ENCODE measurements around the gene SLC18A3. TPM values are rescaled to one million over a fixed set of nuclear protein-coding genes. Genes with fewer than 3 reads are reported as not detected.

Gene SLC18A3
- polyA plus RNA-seq, 1 of the 3 experiments (the other 2 are of a cell fraction): 1.7 TPM

DNA sequence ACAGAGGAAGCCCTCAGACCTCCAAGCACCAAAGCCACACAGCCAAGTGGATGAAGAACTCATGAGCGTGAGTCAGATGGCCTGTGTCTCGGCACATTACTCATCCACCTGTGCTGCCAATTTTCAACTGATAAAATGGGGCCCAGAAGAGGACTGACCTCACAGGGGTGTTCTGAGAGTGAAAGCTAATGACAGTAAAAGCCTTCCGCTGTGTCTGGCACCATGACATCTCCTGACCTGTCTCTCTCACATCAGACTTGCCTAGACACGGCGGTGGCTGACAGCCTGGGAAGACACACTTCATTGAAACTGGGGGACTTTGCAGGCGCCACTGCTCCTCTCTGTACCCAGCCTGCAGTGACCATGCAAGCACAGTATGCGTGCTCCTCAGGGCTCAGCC, 8.3 kb upstream of the SLC18A3 start:
- Histone ChIP-seq H3K36me3 (replicated peaks in 1 of 2; ENCODE audit: control insufficient read depth in 1 of 2, insufficient read depth in 2 of 2, low read length in 1 of 2) (no peaks in the 10 kb centered on the region), H3K9ac (no peak overlapping the region), H2AFZ (ENCODE audit: low read depth) (no peak overlapping the region), H3F3A (replicated peaks; ENCODE audit: insufficient read depth) (no peaks in the 10 kb centered on the region), H3K4me1 (ENCODE audit: control insufficient read depth in 1 of 2, insufficient read depth in 2 of 2, low read depth in 1 of 2, low read length in 1 of 2) (peaks cover 0 to 29% of the 10 kb centered on the region in 2 experiments; a peak in 1 of 4 replicates), H3K4me2 (no peak overlapping the region), H3K9me2 (no peaks in the 10 kb centered on the region), H3K27ac (ENCODE audit: low read depth in 2 of 2, low read length in 1 of 2) (no peak overlapping the region), H3K79me2 (ENCODE audit: insufficient read depth) (no peaks in the 10 kb centered on the region), H4K20me1 (ENCODE audit: insufficient read depth) (no peaks in the 10 kb centered on the region), H3K27me3 (ENCODE audit: insufficient read depth) (no peaks in the 10 kb centered on the region), H3K9me3 (no peaks in the 10 kb centered on the region), H3K4me3 (ENCODE audit: low read depth in 2 of 2, low read length in 1 of 2) (no peak overlapping the region)
- CTCF ChIA-PET: interaction anchor here (2.4 kb wide), 1 partner anchor 9 kb away, joined by 15 read pairs; no protein-coding TSS in a partner anchor
- POLR2A ChIA-PET: no interaction called here
- WGBS (ENCODE audit: low lambda C conversion rate): 78% methylated on average over 3 of the region's 7 CpGs
- TF ChIP-seq FOSL2 (IDR thresholded peaks at IDR 0.05; ENCODE audit: borderline replicate concordance, low read depth): peak; percentile 30; the same call in 1 of the 2 replicates
- no peak for TF ChIP-seq MEF2A (IDR thresholded peaks at IDR 0.05; ENCODE audit: borderline replicate concordance, low read depth)
- no peak for DNase-seq

- 77% methylated on average over 2 of the region's 2 CpGs for WGBS (ENCODE audit: low lambda C conversion rate)
- CTCF ChIA-PET: interaction anchor here (0.6 to 2.4 kb wide), 4 partner anchors 7 to 300 kb away, joined by 3 to 15 read pairs (median 3); no protein-coding TSS in a partner anchor
- no peak overlapping the region for H3K27ac ChIP-seq (ENCODE audit: low read depth in 2 of 2, low read length in 1 of 2)
These were observed 7.6 kb upstream of the SLC18A3 start for GRCh38 chr10:49602380-49603023.

DNA sequence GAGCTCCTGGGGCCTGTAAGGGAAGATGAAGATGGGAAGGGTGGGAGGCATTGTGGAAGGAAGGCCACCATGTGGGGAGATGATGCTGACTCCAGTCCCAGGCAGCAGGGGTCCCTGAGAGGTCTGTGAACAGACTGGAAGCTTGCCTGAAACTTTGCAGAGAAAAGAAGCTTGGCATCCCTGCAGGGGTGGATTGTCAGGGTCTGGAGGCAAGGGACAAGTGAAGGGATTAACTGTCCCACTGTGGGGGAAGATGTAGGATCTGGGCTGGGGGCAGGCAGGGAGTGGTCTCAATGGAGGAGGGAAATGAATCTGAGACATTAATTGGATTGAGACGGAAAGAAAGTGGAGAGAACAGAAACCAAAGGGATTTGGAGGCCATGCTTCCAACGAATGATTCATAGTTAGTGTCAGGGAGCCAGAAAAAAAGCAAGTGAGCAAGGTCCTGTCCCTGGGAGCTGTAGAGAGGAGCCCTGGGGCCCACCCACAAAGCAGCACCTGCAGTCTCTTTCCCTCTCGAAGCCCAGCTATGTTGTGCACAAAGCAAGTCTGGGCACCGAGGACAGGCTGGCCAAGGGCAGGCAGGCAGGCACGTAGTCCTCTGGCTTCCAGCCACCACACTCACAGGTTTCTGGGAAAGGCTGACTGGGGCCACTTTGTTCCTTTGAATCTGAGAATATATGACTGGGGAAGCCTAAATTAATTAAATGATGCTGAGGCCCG, 4.7 kb upstream of the SLC18A3 start:
- no peak for TF ChIP-seq TAF1 (IDR thresholded peaks at IDR 0.05; ENCODE audit: borderline replicate concordance, low read depth, low read length)
- TF ChIP-seq ZBTB33 (IDR thresholded peaks at IDR 0.05; ENCODE audit: borderline replicate concordance, low read depth): no peak
- no peak for TF ChIP-seq FOXM1 (IDR thresholded peaks at IDR 0.05; ENCODE audit: low read depth)
- TF ChIP-seq RFX5 (IDR thresholded peaks at IDR 0.05; ENCODE audit: low read length): no peak
- 0 out of 2 replicates have a peak, but pooled peaks have one; percentile 30 for TF ChIP-seq FOXJ3 (CRISPR knock-in tag; IDR thresholded peaks at IDR 0.05)
- no peak for TF ChIP-seq PBX3 (IDR thresholded peaks at IDR 0.05)
- no peak overlapping the region for H3K9ac ChIP-seq
- no peaks in the 10 kb centered on the region for H3F3A ChIP-seq (replicated peaks; ENCODE audit: insufficient read depth)
- H3K27ac ChIP-seq (ENCODE audit: low read depth in 2 of 2, low read length in 1 of 2): peak overlapping the region in 1 of 2 experiments; percentile 78; a peak in 2 of 4 replicates
- no peaks in the 10 kb centered on the region for H4K20me1 ChIP-seq (ENCODE audit: insufficient read depth)
- no peaks in the 10 kb centered on the region for H3K9me3 ChIP-seq
- H3K4me3 ChIP-seq (ENCODE audit: low read depth in 2 of 2, low read length in 1 of 2): no peak overlapping the region
- CTCF ChIA-PET: interaction anchor here (0.8 to 6.2 kb wide), 5 partner anchors 10 to 48 kb away, joined by 3 to 36 read pairs (median 3); no protein-coding TSS in a partner anchor
- 0 out of 2 replicates have a peak overlapping the region, but pooled peaks have one; percentile 40 for H3K4me2 ChIP-seq
- H3K36me3 ChIP-seq (replicated peaks in 1 of 2; ENCODE audit: control insufficient read depth in 1 of 2, insufficient read depth in 2 of 2, low read length in 1 of 2): no peaks in the 10 kb centered on the region
- no peaks in the 10 kb centered on the region for H3K79me2 ChIP-seq (ENCODE audit: insufficient read depth)
- WGBS (ENCODE audit: low lambda C conversion rate): 10% methylated on average over 4 of the region's 6 CpGs
- no peaks in the 10 kb centered on the region; the same call in 1 of the 2 replicates for H3K27me3 ChIP-seq (ENCODE audit: insufficient read depth)
- POLR2A ChIA-PET: interaction anchor here (1.4 kb wide), 1 partner anchor 11 kb away, joined by 4 read pairs; no protein-coding TSS in a partner anchor
- H2AFZ ChIP-seq (ENCODE audit: low read depth): no peak overlapping the region
- peak; percentile 60 for DNase-seq
- no peaks in the 10 kb centered on the region for H3K9me2 ChIP-seq
- peaks cover 0 to 44% of the 10 kb centered on the region in 2 experiments; a peak in 1 of 4 replicates for H3K4me1 ChIP-seq (ENCODE audit: control insufficient read depth in 1 of 2, insufficient read depth in 2 of 2, low read depth in 1 of 2, low read length in 1 of 2)

More at GRCh38 chr10:49602380-49603023, 7.6 kb upstream of the SLC18A3 start:
- no peaks in the 10 kb centered on the region for H3K79me2 ChIP-seq (ENCODE audit: insufficient read depth)
- no peak overlapping the region for H3K4me2 ChIP-seq
- H3F3A ChIP-seq (replicated peaks; ENCODE audit: insufficient read depth): no peaks in the 10 kb centered on the region
- no peaks in the 10 kb centered on the region for H3K9me2 ChIP-seq
- no peak overlapping the region for H3K4me3 ChIP-seq (ENCODE audit: low read depth in 2 of 2, low read length in 1 of 2)
- POLR2A ChIA-PET: no interaction called here
- H3K9ac ChIP-seq: no peak overlapping the region
- no peak overlapping the region for H2AFZ ChIP-seq (ENCODE audit: low read depth)
- H3K4me1 ChIP-seq (ENCODE audit: control insufficient read depth in 1 of 2, insufficient read depth in 2 of 2, low read depth in 1 of 2, low read length in 1 of 2): peaks cover 0 to 34% of the 10 kb centered on the region in 2 experiments; a peak in 1 of 4 replicates
- no peaks in the 10 kb centered on the region for H3K9me3 ChIP-seq
- no peaks in the 10 kb centered on the region for H3K36me3 ChIP-seq (replicated peaks in 1 of 2; ENCODE audit: control insufficient read depth in 1 of 2, insufficient read depth in 2 of 2, low read length in 1 of 2)
- H4K20me1 ChIP-seq (ENCODE audit: insufficient read depth): no peaks in the 10 kb centered on the region
- no peaks in the 10 kb centered on the region for H3K27me3 ChIP-seq (ENCODE audit: insufficient read depth)
- TF ChIP-seq EZH2phosphoT487 (IDR thresholded peaks at IDR 0.05; ENCODE audit: borderline replicate concordance, low read depth) (no peak), EP300 (IDR thresholded peaks at IDR 0.05; ENCODE audit: borderline replicate concordance in 1 of 2, low read depth in 1 of 2, low read length in 1 of 2) (no peak), GABPA (IDR thresholded peaks at IDR 0.05; ENCODE audit: low read depth) (no peak), MEF2A (IDR thresholded peaks at IDR 0.05; ENCODE audit: borderline replicate concordance, low read depth) (no peak)
- no peak for DNase-seq
